GM20000 (cell line): Measurements from ENCODE around the gene LINC01488.

Experiments used
- DNase-seq: peaks from one replicate; pipeline ENCODE4 v3.0.0; 2012; ENCODE audit warnings: low spot score
- TF ChIP-seq, protein P1 (sequence below): IDR thresholded peaks from 2 replicates; pipeline ENCODE4 v1.5.1; 2012; ENCODE audit warnings: mild to moderate bottlenecking, control low read depth; ENCODE audit errors: extremely low read depth, missing control alignments

The LINC01488 gene

DNA sequence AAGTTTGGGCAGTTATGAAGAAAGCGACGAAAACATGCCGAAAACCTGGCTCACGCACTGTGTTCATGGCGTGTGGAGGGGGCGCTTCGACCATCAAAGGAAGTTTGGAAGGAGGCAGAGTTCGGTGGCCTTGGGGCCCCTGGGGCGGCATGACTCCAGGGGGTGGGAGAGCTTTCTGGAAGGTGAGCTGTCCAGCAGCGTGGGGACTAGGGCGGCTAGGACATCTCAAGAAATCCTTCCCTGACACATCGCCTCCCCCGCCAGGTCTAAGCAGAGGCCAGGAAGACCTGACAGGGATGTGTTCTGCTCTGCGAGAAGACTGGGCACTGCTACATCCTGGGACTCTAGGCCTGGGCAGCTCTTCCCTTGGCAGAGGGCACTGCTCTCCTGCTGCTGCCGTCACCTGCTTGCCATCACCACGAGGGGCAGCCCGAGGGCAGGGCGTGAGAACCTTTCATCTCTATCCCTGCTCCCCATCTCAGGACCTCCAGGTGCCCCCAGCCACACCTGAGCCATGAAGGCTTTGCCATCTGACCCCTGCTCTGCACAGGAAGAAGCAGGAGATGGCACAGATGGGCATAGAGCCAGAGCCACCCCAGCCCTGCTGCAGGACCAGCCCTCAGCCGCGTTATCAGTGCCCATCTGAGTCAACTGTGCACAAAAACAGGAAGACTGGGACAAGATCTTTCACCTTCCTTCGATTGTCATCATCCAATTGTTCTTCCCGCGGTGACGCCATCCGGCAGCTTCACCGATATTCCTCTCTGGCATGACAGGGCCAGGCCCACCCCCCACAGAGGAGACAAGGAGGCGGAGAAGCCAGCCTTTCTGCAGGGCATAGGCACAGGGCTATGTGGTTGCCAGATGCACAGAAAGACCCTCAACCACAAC is 12.7 kb downstream of the LINC01488 start:
- TF ChIP-seq, protein P1, sequence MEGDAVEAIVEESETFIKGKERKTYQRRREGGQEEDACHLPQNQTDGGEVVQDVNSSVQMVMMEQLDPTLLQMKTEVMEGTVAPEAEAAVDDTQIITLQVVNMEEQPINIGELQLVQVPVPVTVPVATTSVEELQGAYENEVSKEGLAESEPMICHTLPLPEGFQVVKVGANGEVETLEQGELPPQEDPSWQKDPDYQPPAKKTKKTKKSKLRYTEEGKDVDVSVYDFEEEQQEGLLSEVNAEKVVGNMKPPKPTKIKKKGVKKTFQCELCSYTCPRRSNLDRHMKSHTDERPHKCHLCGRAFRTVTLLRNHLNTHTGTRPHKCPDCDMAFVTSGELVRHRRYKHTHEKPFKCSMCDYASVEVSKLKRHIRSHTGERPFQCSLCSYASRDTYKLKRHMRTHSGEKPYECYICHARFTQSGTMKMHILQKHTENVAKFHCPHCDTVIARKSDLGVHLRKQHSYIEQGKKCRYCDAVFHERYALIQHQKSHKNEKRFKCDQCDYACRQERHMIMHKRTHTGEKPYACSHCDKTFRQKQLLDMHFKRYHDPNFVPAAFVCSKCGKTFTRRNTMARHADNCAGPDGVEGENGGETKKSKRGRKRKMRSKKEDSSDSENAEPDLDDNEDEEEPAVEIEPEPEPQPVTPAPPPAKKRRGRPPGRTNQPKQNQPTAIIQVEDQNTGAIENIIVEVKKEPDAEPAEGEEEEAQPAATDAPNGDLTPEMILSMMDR = no peak
- no peak for DNase-seq

DNA sequence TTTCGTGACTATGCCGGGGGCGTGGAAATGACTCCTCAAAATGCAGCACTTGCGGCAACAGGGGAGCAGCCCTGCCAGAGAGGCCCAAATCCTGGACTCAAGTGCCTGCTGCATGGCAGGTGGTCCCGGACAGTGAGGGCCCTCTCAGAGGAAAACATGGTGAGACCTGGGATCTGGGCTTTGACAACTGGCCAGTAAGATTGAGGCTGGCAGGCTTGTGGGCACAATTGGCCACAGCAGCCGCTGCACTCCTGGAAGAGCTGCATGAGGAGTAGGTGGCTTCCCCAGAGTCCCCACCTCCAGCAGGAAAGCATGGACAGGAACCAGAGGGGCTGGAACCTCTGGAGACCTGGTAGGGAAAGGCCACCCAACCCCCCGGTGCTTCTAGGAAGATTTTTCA is 13.4 kb downstream of the LINC01488 start:
- DNase-seq = no peak
- TF ChIP-seq, protein P1 = no peak

DNA sequence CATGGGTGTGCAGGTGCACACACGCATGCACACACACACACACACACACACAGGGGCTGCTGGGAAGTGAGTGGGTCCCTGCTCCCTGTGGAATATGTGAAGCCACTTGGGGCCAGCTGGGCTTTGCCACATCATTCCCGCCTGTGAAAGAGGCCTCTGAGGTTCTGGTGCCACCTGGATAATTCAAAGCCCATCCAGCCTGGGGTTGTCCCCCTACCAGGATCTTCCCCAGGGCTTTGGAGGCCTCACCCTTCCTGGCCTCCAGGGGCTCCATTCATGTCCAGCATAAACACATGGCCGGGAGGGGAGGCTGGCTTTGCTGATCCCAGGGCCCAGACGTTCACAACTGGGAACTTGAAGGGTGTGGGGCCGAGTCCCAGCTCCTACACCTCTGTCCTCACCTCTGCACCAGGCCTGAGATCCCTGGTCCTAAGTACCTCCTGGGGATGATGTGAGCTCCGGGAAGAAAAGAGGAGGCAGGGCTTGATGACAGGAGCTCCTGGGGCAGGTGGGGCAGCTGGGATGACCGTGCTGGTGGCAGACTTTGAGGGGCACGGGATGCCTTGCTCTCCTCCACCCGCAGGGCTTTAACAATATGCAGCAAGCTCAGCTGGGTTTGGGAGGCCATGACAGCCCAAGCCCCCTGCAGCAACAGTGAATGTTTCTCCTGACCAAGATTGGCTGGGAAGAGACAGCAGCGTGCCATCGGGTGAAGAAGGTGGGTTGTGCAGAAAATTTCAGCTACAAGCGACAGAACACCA is 14.2 kb downstream of the LINC01488 start:
- no peak for DNase-seq
- TF ChIP-seq, protein P1 = no peak

DNA sequence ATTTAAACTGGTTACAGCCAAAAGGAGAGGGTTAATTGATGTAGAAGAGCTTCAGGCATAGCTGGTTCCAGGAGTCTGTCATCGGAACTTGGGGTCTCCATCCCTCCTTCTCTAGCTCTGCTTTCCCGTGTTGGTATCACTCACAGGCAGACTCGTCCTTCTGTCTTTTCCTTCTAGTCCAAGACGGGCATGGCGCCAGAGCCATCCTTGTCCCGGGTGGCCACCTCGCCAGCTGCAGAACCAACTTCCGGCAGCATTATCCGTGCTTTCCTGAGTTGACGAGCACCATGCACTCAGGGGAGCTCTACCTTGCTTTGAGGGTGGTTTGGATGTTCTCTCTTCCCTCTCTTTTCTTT is 14.7 kb downstream of the LINC01488 start:
- DNase-seq = no peak
- TF ChIP-seq, protein P1 = no peak

DNA sequence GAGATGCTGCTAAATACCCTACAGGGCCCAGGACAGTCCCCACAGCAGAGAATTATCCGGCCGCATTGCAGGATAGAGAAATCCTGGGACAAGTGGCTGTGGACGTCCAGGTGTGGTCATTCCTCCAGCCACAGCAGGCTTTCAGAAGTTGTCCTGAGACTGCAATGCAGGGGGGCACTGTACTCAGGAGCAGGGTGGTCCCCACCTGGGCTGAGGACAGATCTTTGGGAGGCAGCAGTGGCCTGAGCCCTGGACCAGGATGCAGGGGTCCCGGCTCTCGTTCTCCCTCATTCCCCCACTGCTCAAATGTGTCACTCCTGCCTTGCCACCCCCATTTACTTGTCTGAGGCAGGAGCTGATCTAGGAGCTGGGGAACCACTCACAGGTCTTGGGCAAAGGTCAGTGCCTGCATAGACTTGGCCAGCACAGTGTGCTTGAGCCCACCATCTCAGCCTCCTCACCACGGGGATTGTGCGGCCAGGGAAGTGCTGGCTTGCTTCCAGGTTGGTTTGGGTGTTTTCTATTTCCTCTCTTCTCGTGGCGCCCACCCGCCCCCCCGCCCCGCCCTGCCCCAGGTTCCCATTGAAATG is 15.3 kb downstream of the LINC01488 start:
- TF ChIP-seq, protein P1 = no peak

DNA sequence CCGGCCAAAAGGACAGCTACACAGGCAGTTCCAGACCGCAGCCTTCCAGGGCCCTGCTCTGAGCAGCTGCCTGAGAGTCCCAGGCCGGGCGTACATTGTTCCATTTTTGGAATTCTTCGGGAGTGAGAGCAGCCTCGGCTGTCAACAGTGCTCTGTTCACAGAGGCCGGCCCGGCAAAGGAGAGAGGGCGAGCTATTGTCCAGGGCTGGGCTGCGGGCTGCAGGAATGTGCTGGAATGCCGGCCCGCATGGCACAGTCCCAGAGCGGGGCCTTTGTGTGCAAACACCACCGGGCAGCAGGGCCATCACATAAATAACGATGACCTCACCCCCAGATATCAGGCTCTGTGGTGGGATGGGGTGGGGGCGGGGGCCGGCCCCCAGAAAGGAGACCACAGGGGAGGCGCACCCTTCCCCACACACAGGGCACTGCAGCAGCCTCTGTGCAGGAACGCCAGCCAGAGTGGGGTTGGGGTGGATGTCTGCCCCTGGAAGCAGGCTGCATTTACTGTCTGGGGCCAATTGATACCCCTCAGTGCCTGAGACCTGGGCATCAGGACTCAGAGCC is 15.8 kb downstream of the LINC01488 start:
- DNase-seq = no peak
- TF ChIP-seq, protein P1 = no peak

More for the DNA sequence above, 15.3 kb downstream of the LINC01488 start:
- DNase-seq = no peak
